H4 (cell line): ENCODE data around the gene ERCC5. TPM values are rescaled to one million over a fixed set of nuclear protein-coding genes. Genes with fewer than 3 reads are reported as not detected.

Source experiments
- DNase-seq: peaks from one replicate; pipeline ENCODE4 v3.0.0-alpha.2; 2015; ENCODE audit warnings: low spot score
- total RNA-seq: library from RNA; depleted of rRNA; stranded (reverse); fragments of >200 nt; shearing (Covaris generic); gene quantifications from 2 replicates; pipeline ENCODE4 v1.2.3, GENCODE V29; 2014

ERCC5 gene
- total RNA-seq, 1 experiment from 2014 or later: 16.4 TPM

GRCh38 chr13:102845289-102845629, 573 bp upstream of the ERCC5 start:
- DNase-seq: no peak

GRCh38 chr13:102846261-102847015, 606 bp downstream of the ERCC5 start:
- no peak for DNase-seq

GRCh38 chr13:102847272-102848234, 1.7 kb downstream of the ERCC5 start:
- no peak for DNase-seq

GRCh38 chr13:102848956-102849355, 3.1 kb downstream of the ERCC5 start:
- no peak for DNase-seq

GRCh38 chr13:102852556-102852955, 6.7 kb downstream of the ERCC5 start:
- no peak for DNase-seq

- no peak for DNase-seq
Observed at GRCh38 chr13:102854675-102855074, 8.8 kb downstream of the ERCC5 start.

- no peak for DNase-seq
Observed at GRCh38 chr13:102856557-102856956, 10.7 kb downstream of the ERCC5 start.

GRCh38 chr13:102862624-102863210, 16.9 kb downstream of the ERCC5 start:
- no peak for DNase-seq

GRCh38 chr13:102863590-102863989, 17.8 kb downstream of the ERCC5 start:
- no peak for DNase-seq

- DNase-seq: no peak
Observed at GRCh38 chr13:102868366-102868936, 22.6 kb downstream of the ERCC5 start.

- DNase-seq: no peak
Observed at GRCh38 chr13:102869948-102870676, 24.3 kb downstream of the ERCC5 start.

- DNase-seq: peak; percentile 21
Observed at GRCh38 chr13:102870677-102871415, 25.0 kb downstream of the ERCC5 start.

GRCh38 chr13:102872131-102872530, 26.3 kb downstream of the ERCC5 start:
- no peak for DNase-seq

- no peak for DNase-seq
Observed at GRCh38 chr13:102872531-102872930, 26.7 kb downstream of the ERCC5 start.

GRCh38 chr13:102873653-102874052, 27.8 kb downstream of the ERCC5 start:
- no peak for DNase-seq

- no peak for DNase-seq
Observed at GRCh38 chr13:102875256-102875655, 29.4 kb downstream of the ERCC5 start.

- no peak for DNase-seq
Observed at GRCh38 chr13:102877303-102877702, 31.5 kb downstream of the ERCC5 start.

GRCh38 chr13:102878481-102878880, 32.6 kb downstream of the ERCC5 start:
- no peak for DNase-seq

GRCh38 chr13:102879793-102880499, 34.1 kb downstream of the ERCC5 start:
- DNase-seq: no peak
